Panc1 (cell line): ENCODE data around the gene ZNF771. TPM values are rescaled to one million over a fixed set of nuclear protein-coding genes. Genes with fewer than 3 reads are reported as not detected.

Source experiments
- ATAC-seq: fragments of 200-7000 bp; cut with Tn5 transposase; 2 replicates; pipeline ENCODE4 v1.9.1; 2020; ENCODE audit warnings: mild to moderate bottlenecking, moderate library complexity
- BruUV-seq: library from RNA; stranded (reverse); fragments of 400-500 nt; replicated peaks from 2 replicates; lab custom pipeline; 2021; lab: Mats Ljungman, UMichigan
- CTCF ChIA-PET: fragments of 300-600 bp; sonication (Branson Sonifier 250); formaldehyde crosslinking; loops from one replicate; lab custom pipeline; 2022; ENCODE audit warnings: antibody characterized with exemption; lab: Charles Lee
- POLR2A ChIA-PET: fragments of 300-600 bp; sonication (Branson Sonifier 250); formaldehyde crosslinking; loops from one replicate; lab custom pipeline; 2022; ENCODE audit warnings: antibody characterized with exemption; lab: Charles Lee
- DNase-seq: peaks from one replicate; pipeline ENCODE4 v3.0.0-alpha.2; 2010; ENCODE audit warnings: low read depth, low spot score
- H3K27ac ChIP-seq: 2 replicates; pipeline ENCODE4 v1.5.1; 2011; ENCODE audit warnings: mild to moderate bottlenecking, low read length, inconsistent platforms
- H3K27me3 ChIP-seq: fragments of 200-500 bp; sonication (Bioruptor generic); 2 replicates; pipeline ENCODE4 v1.6.0; 2014; ENCODE audit warnings: low read length, inconsistent platforms; ENCODE audit not compliant: control insufficient read depth, insufficient read depth
- H3K36me3 ChIP-seq: fragments of 200-500 bp; sonication (Bioruptor generic); 2 replicates; pipeline ENCODE4 v1.5.1; 2014; ENCODE audit warnings: inconsistent platforms, mild to moderate bottlenecking, low read length, moderate library complexity; ENCODE audit not compliant: control insufficient read depth, insufficient read depth
- H3K4me1 ChIP-seq: 2 replicates; pipeline ENCODE4 v1.5.1; 2011; ENCODE audit warnings: inconsistent platforms, mild to moderate bottlenecking, low read length, moderate library complexity; ENCODE audit not compliant: control insufficient read depth, insufficient read depth
- H3K4me3 ChIP-seq, 2 experiments: 2 replicates each; pipeline ENCODE4 v1.5.1; 2011 to 2012; ENCODE audit warnings: low read depth in 2 of 2, low read length in 2 of 2, mild to moderate bottlenecking in 2 of 2, inconsistent platforms in 1 of 2, moderate library complexity in 1 of 2
- H3K9me3 ChIP-seq: fragments of 200-500 bp; sonication (Bioruptor generic); 2 replicates; pipeline ENCODE4 v1.5.1; 2014; ENCODE audit warnings: low read depth, mild to moderate bottlenecking, inconsistent platforms, low read length, moderate library complexity; ENCODE audit not compliant: control insufficient read depth, insufficient read depth
- CTCF ChIP-seq: fragments of 450-650 bp; IDR thresholded peaks from 2 replicates; pipeline ENCODE4 v1.5.1; 2017; ENCODE audit warnings: mild to moderate bottlenecking
- POLR2AphosphoS5 ChIP-seq: IDR thresholded peaks from 2 replicates; pipeline ENCODE4 v1.6.1; 2012; ENCODE audit warnings: mild to moderate bottlenecking, low read depth, low read length, moderate library complexity
- REST ChIP-seq, 2 experiments: IDR thresholded peaks; 2 replicates each; pipeline ENCODE4 v1.6.1; 2011 to 2012; ENCODE audit warnings: low read depth in 2 of 2, control low read depth in 1 of 2, low read length in 1 of 2, mild to moderate bottlenecking in 1 of 2, moderate library complexity in 1 of 2; ENCODE audit not compliant: insufficient read depth in 1 of 2
- SIN3A ChIP-seq: IDR thresholded peaks from 2 replicates; pipeline ENCODE4 v1.6.1; 2012; ENCODE audit warnings: low read depth, mild to moderate bottlenecking, low read length, moderate library complexity, borderline replicate concordance; ENCODE audit not compliant: insufficient read depth
- TCF7L2 ChIP-seq: IDR thresholded peaks from 2 replicates; pipeline ENCODE4 v1.6.1; 2011; ENCODE audit warnings: mild to moderate bottlenecking, low read depth, low read length, inconsistent platforms
- in situ Hi-C: cut with HindIII; loops from 2 replicates; pipeline ENCODE4 v1.10.0; 2016; ENCODE audit warnings: low sequenced_read_pairs, low pct_unique_long_range_greater_than_20kb
- intact Hi-C: fragments of 100-400 bp; cut with micrococcal nuclease; formaldehyde crosslinking; loops from one replicate; pipeline ENCODE4 v1.10.0; 2022; ENCODE audit not compliant: unreplicated experiment
- total RNA-seq: library from RNA; stranded (reverse); gene quantifications from one replicate; pipeline ENCODE4 v1.2.1, GENCODE V29; 2021; ENCODE audit not compliant: unreplicated experiment

Gene ZNF771
- total RNA-seq, 1 experiment from 2014 or later = 14.4 TPM

GRCh38 chr16:30368122-30368791 is 39.1 kb upstream of the ZNF771 start:
- ChIA-PET POLR2A (no interaction called here), CTCF (no interaction called here)
- Histone ChIP-seq H3K9me3 (no peaks in the 10 kb centered on the region), H3K27ac (peak overlapping the region; percentile 75), H3K27me3 (no peaks in the 10 kb centered on the region), H3K4me1 (0 out of 2 replicates have a peak, but pooled peaks cover 7% of the 10 kb centered on the region), H3K4me3 (peak overlapping the region; percentile 80 to 85), H3K36me3 (peaks cover 6% of the 10 kb centered on the region)
- intact Hi-C loops = no loop called here
- DNase-seq (no peak), ATAC-seq (no peak)
- no TSS peak for BruUV-seq
- TF ChIP-seq TCF7L2 (no peak), SIN3A (no peak), CTCF (no peak), REST (IDR thresholded peaks at IDR 0.05; ENCODE audit: insufficient read depth in 1 of 2, low read depth in 2 of 2, low read length in 1 of 2) (no peak), POLR2AphosphoS5 (no peak)
- in situ Hi-C loops = no loop called here

GRCh38 chr16:30368792-30369090 is 38.7 kb upstream of the ZNF771 start:
- no peaks in the 10 kb centered on the region for H3K27me3 ChIP-seq
- intact Hi-C loops (no loop called here), in situ Hi-C loops (no loop called here)
- CTCF ChIA-PET = no interaction called here
- peaks cover 6% of the 10 kb centered on the region for H3K36me3 ChIP-seq
- TF ChIP-seq SIN3A (no peak), POLR2AphosphoS5 (no peak), REST (IDR thresholded peaks at IDR 0.05; ENCODE audit: insufficient read depth in 1 of 2, low read depth in 2 of 2, low read length in 1 of 2) (no peak), TCF7L2 (no peak)
- no TSS peak for BruUV-seq
- peak overlapping the region; percentile 80 to 85 for H3K4me3 ChIP-seq
- ATAC-seq = no peak
- H3K4me1 ChIP-seq = 0 out of 2 replicates have a peak, but pooled peaks cover 7% of the 10 kb centered on the region
- H3K27ac ChIP-seq = peak overlapping the region; percentile 75
- POLR2A ChIA-PET = interaction anchor here (0.8 kb wide), 1 partner anchor 20 kb away, joined by 5 read pairs; no protein-coding TSS in a partner anchor
- DNase-seq = no peak
- no peaks in the 10 kb centered on the region for H3K9me3 ChIP-seq
